Glomerular visceral epithelial cell (primary cell): ENCODE results near the gene KCNAB2.

Source experiments
- DNase-seq: peaks from one replicate; pipeline ENCODE4 v3.0.0-alpha.2; 2016; ENCODE audit errors: extremely low spot score

KCNAB2 gene

GRCh38 chr1:6030547-6031261, 15.0 kb upstream of the KCNAB2 start:
- DNase-seq = no peak

DNA sequence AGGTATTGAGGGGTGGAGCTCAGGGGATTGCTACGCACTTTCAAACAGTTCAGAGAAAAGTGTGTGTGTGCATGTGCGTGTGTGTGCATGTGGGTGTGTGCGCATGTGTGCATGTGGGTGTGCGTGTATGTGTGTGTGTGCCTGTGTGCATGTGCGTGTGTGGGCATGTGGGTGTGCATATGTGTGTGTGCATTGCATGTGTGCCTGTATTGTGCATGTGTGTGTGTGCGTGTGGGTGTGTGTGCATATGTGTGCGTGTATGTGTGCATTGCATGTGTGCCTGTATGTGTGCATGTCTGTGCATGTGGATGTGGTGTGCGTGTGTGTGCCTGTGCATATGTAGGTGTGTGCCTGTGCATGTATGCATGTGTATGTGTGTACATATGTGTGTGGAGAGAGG, 12.6 kb upstream of the KCNAB2 start:
- DNase-seq = no peak

DNA sequence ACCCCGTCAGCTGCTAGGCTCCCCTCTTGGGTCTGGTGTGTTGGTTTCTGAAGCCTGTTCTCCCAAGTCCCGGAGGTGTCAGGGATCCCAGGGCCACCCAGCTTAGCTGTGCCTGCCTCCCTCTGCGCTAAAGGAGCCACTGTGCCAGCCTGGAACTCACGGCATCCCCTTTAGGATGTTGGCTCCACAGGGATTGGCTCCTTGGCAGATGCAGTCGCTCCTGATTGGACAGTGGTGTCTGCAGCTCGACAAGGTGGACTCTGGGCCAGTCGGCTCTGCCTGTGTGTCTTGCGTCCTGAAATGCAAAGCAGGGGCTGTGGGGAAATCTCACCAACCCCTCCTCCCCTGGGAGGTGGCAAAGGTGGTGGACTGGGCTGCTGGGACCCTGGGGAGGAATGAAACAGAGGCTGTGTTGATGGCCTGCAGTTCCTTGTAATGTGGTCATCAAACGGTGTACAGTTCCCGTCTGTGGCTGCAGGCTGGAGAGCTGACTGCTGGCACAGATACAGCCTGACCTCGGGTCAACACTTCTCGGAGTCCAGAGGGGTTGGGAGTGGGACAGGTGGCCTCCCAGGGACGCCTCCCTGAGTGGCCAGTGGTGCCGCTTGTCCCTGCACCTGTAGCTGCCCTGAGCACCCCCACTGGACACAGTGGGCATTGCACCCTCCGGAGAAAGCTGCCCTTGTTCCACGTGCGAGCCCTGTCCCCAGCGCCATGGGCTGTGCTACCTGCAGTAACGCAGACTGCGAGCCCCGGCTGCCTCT, 11.5 kb upstream of the KCNAB2 start:
- peak; percentile 22 for DNase-seq

GRCh38 chr1:6034750-6035096, 11.0 kb upstream of the KCNAB2 start:
- no peak for DNase-seq

DNA sequence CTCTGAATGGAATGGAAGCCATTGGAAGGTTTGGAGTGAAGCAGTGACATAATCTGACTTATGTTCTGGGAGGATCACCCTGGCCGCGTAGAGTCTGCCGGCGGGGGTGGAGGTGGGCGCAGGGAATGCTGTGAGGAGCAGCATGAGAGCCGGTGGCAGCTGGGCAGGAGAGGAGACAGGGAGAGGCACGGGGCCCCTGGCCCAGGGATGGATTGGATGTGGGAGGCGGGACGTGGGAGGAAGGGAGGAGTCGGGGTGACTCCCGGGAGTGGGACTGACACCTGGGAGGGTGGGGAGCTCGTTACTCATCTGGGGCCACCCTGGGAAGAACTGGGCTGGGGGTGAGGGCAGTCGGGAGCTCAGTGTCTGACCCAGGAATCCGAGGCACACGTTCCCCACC, 10.4 kb upstream of the KCNAB2 start:
- no peak for DNase-seq

DNA sequence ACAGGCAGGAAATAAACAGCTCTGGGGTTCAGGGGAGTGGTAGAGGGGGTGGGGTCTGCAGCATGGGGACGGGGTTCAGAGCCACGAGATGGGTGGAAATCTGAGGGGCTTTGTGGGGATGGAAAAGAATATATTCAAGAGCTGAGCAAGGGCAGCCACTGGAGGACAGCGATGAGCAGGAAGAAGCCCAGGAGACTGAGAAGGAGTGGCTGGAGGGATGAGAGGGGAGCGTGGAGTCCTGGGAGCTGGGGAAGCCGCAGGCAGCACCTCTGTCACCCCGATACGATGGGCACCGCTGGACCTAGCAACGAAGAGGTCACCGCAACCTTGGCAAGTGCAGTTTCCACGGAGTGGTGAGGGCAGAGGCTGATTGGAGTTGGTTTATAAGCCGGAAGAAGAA, 10.0 kb upstream of the KCNAB2 start:
- DNase-seq = no peak

DNA sequence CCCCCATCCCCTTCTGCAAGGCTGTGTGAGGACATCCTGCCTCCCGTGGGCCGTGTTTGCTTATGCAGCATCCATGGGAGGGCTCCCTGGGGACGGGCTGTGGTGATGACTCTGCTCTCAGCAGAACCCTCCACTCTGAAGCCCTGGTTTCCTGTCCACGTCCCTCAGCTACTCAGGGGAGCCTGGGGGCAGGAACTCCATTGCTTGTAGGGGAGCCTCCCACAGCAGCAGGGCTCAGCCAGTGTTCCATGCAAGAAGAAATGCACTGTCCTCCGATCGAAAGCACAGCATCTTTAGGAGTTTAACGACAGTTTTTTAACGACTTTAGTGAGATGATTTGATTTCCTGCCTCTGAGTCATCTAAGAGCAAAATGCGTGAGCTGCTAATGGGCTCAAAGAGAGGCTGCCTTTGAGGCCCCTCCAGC, 8.3 kb upstream of the KCNAB2 start:
- peak; percentile 13 for DNase-seq

- DNase-seq = no peak
Observed at GRCh38 chr1:6038603-6039002, 7.1 kb upstream of the KCNAB2 start.

- DNase-seq = no peak
Observed at GRCh38 chr1:6039031-6039430, 6.7 kb upstream of the KCNAB2 start.

DNA sequence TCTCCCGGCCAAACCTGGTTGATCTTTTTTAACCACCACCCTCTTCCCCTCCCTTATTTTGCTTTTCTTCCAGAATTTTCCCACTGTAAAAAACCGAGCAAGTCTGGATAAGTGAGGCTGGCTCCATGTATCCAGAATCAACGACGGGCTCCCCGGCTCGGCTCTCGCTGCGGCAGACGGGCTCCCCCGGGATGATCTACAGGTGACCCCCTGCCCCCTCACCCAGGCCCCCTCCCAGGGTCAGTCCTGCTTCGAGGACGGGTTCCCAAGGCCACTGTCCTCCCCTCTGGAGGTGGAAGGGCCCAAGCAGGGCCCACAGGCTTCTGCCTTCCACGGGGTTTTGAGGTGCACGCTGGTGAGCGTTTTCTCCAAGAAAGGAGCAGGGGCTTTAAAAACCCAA, 5.2 kb upstream of the KCNAB2 start:
- DNase-seq = no peak

DNA sequence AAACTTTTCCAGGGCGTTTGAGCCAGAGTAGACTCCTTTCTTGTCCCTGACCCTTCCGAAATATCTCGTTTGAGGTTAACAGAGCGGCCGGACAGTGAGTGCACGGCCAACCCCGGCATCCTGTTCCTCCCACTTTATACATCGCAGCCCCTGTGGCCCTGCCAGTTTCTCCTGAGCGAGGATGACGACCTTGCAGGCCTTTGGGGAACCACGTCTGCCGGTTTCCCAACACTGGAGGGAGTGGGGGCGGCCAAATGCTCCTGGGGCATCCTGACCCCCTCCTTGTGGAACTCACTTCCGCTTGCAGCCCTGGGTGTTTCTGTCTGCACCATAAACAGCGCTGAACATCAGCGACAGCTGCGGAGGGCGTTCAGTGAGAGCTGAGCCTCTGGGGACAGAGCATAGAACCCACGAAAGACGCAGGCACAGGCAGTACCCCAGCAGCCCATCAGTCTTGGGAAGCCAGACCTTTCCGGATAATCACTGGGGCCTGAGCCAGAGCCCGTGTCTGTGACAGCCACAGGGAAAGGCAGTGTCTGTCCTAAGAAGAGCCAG, 4.8 kb upstream of the KCNAB2 start:
- DNase-seq = no peak

- DNase-seq = no peak
Observed at GRCh38 chr1:6041432-6042062, 4.1 kb upstream of the KCNAB2 start.

DNA sequence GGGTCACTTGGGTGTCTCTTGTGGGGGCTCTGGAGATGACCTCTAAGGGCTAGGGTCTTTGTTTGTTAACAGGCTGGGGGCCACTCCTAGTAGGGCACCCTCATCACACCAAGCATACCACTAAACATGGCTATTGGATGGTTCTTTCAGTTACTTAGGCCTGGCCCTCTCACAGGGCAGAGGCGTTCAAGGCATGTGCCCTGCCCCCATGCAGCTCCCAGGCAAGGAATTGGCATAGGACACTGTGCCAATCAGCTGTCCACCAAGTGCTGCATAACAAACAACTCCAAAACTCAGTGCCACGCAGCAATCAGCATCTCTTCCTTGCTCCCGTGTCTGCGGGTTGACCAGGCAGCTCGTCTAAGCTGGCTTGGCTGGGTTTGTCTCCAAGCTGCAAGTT, 2.1 kb upstream of the KCNAB2 start:
- DNase-seq = no peak

DNA sequence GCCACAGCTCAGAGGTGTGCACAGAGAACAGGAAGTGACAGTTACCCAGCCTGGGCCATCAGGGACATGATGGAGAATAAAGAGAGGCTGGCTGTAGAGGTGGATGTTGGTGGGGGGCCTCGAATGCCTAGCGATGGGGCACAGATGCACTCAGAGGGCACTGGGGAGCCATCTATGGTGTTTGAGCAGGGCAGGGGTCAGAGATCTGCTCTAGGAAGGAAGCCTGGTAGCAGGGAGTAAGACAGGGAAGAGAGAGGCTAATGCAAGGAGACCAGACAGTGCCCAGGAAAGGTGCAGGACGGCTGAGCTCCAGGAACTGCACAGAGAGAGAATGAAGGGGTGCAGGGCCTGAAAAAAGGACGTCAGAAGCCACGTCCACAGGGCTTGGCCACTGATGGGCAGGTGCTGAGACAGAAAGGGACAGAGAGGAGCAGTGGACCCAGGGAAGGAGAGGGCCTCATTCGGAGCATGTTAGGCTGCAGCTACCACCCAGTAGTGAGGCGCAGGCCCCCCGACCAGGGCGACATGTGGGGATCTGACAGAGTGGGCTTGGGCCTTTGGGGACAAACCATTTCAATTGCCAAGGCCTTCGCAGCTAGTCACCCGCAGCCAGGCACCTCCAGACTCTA, 1.1 kb upstream of the KCNAB2 start:
- DNase-seq = no peak

DNA sequence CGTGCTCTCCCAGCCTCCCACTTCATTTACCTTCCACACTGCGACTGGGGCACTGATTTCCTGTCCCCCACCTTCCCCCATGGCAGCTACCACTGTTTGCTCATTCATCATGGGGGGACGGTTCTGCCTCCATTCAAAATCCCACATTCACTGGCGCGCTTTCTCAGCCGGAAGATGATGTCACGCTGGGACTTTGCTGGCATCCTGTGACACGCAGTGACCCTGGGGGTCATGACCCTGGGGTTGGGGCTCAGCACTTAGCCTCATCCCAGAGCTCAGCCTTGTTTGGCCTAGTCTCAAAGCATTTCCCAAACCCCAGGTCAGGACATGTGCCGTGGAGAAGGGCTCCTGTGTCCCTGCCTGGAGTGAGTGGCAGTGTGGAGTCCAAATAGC, 582 bp upstream of the KCNAB2 start:
- no peak for DNase-seq

- DNase-seq = no peak
Observed at GRCh38 chr1:6046279-6046678, 591 bp downstream of the KCNAB2 start.

GRCh38 chr1:6048179-6048867, 2.6 kb downstream of the KCNAB2 start:
- DNase-seq = no peak

GRCh38 chr1:6049419-6049818, 3.7 kb downstream of the KCNAB2 start:
- no peak for DNase-seq

- no peak for DNase-seq
Observed at GRCh38 chr1:6051423-6051822, 5.7 kb downstream of the KCNAB2 start.

GRCh38 chr1:6052543-6053205, 7.0 kb downstream of the KCNAB2 start:
- peak; percentile 62 for DNase-seq

GRCh38 chr1:6053206-6053546, 7.5 kb downstream of the KCNAB2 start:
- no peak for DNase-seq
